Activated B cell treated with CpG ODN at 0.5 μM for 24 hours (primary cell): Measurements from ENCODE around the gene USP31. TPM values are rescaled to one million over a fixed set of nuclear protein-coding genes. Genes with fewer than 3 reads are reported as not detected.

ENCODE experiments used
- ATAC-seq: fragments of 200-7000 bp; cut with Tn5 transposase; one replicate; pipeline ENCODE4 v1.10.0; 2021; ENCODE audit warnings: low read depth, mild to moderate bottlenecking, moderate library complexity
- CTCF ChIA-PET: fragments of 350-600 bp; sonication (Branson Sonifier 250); formaldehyde crosslinking; loops from one replicate; lab custom pipeline; 2021; ENCODE audit warnings: antibody characterized with exemption; lab: Charles Lee
- POLR2A ChIA-PET: fragments of 350-600 bp; sonication (Branson Sonifier 250); formaldehyde crosslinking; loops from one replicate; lab custom pipeline; 2021; ENCODE audit warnings: antibody characterized with exemption; lab: Charles Lee
- DNase-seq: peaks from one replicate; pipeline ENCODE4 v3.0.0; 2022
- H3K27ac Mint-ChIP-seq: one replicate; pipeline ENCODE4 v1.8.0; 2020; ENCODE audit warnings: mixed read lengths
- H3K27me3 Mint-ChIP-seq: one replicate; pipeline ENCODE4 v1.8.0; 2021; ENCODE audit warnings: mixed read lengths
- H3K36me3 Mint-ChIP-seq: one replicate; pipeline ENCODE4 v1.8.0; 2021; ENCODE audit warnings: low read depth, mixed read lengths
- H3K4me1 Mint-ChIP-seq: one replicate; pipeline ENCODE4 v1.8.0; 2021; ENCODE audit warnings: mixed read lengths
- H3K4me3 Mint-ChIP-seq: one replicate; pipeline ENCODE4 v1.8.0; 2020; ENCODE audit warnings: mild to moderate bottlenecking, mixed read lengths
- H3K9me3 Mint-ChIP-seq: one replicate; pipeline ENCODE4 v1.8.0; 2020; ENCODE audit warnings: mixed read lengths
- intact Hi-C: fragments of 100-400 bp; cut with micrococcal nuclease; formaldehyde crosslinking; loops from one replicate; pipeline ENCODE4 v1.15.1; 2024
- total RNA-seq: library from RNA; stranded (reverse); gene quantifications from 2 replicates; pipeline ENCODE4 v1.2.3, GENCODE V29; 2022
- TF ChIP-seq, protein P1 (sequence below): fragments of 200-600 bp; IDR thresholded peaks from one replicate; pipeline ENCODE4 v1.8.0; 2022; ENCODE audit warnings: antibody characterized with exemption, mild to moderate bottlenecking

Gene USP31
- total RNA-seq, 1 donor from 2014 or later, result 4.6 TPM

DNA sequence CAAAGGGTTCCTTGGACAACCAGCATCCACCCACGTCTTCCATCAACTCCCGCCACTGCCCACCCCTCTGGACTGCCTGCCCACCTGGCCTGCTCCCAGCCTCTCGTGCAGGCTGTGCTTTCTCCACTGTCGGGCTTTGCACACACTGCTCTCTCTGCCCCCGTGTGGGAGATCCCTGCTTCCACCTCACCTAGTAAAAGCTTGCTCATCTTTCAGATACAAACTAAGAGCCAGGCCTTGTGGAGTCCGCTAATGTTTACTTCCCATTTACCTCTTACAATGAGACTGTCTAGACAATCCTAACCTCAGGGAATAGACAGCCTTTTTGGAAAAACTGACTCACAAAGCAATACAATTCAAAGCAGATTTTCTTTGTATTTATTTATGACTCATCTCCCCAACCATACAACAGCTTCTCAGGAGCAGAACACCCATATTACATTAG is 67.6 kb downstream of the USP31 start:
- intact Hi-C loops, result no loop called here
- no peaks in the 10 kb centered on the region for H3K27me3 Mint-ChIP-seq
- ChIA-PET POLR2A (no interaction called here), CTCF (no interaction called here)
- no peak for DNase-seq
- no peak overlapping the region for H3K4me3 Mint-ChIP-seq
- no peak for ATAC-seq
- H3K27ac Mint-ChIP-seq, result no peak overlapping the region
- H3K4me1 Mint-ChIP-seq, result no peaks in the 10 kb centered on the region
- peaks cover 19% of the 10 kb centered on the region for H3K36me3 Mint-ChIP-seq
- TF ChIP-seq, protein P1, sequence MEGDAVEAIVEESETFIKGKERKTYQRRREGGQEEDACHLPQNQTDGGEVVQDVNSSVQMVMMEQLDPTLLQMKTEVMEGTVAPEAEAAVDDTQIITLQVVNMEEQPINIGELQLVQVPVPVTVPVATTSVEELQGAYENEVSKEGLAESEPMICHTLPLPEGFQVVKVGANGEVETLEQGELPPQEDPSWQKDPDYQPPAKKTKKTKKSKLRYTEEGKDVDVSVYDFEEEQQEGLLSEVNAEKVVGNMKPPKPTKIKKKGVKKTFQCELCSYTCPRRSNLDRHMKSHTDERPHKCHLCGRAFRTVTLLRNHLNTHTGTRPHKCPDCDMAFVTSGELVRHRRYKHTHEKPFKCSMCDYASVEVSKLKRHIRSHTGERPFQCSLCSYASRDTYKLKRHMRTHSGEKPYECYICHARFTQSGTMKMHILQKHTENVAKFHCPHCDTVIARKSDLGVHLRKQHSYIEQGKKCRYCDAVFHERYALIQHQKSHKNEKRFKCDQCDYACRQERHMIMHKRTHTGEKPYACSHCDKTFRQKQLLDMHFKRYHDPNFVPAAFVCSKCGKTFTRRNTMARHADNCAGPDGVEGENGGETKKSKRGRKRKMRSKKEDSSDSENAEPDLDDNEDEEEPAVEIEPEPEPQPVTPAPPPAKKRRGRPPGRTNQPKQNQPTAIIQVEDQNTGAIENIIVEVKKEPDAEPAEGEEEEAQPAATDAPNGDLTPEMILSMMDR, result no peak
- H3K9me3 Mint-ChIP-seq, result no peaks in the 10 kb centered on the region

DNA sequence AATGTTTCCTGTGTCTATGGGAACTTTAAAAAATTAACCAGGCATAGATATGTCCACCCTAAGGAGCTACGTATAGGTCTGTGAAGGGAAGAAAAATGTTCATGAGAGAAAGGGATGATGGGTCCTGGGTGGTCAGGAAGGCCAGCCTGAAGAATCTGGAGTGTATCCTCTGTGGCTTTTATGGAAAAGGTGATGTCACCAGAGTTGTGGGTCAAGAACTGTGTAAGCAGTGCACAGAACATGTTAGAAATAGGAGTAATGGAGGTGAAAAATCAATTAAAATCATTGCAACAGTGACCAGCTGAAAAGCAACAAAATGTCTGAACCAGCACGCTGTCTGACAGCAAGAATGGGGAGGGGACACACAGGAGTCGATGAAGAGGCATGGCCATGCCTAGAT is 68.5 kb downstream of the USP31 start:
- H3K9me3 Mint-ChIP-seq, result no peaks in the 10 kb centered on the region
- intact Hi-C loops, result no loop called here
- ChIA-PET POLR2A (no interaction called here), CTCF (no interaction called here)
- no peak overlapping the region for H3K27ac Mint-ChIP-seq
- no peak overlapping the region for H3K4me3 Mint-ChIP-seq
- ATAC-seq (no peak), DNase-seq (no peak)
- TF ChIP-seq, protein P1, result no peak
- peaks cover 17% of the 10 kb centered on the region for H3K36me3 Mint-ChIP-seq
- H3K27me3 Mint-ChIP-seq, result no peaks in the 10 kb centered on the region
- no peaks in the 10 kb centered on the region for H3K4me1 Mint-ChIP-seq

DNA sequence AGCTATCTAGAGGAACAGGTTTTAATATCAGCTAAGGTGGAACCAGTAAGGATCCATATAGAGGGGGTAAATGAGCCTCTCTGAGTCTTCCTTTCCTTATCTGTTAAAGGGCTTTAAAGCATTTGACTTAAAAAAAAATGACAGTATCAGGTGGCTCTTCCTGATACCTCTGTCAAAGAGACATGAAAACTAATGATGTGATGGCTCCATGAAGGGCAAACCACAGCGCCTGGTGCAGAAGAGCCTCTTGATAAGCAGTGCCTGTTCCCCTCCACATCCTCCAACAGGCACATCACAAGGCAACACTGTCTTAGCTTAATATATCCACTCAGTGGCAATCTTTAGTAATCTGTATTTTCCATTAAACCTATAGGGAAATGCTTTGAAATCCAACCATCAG is 68.9 kb downstream of the USP31 start:
- POLR2A ChIA-PET, result no interaction called here
- H3K27ac Mint-ChIP-seq, result no peak overlapping the region
- intact Hi-C loops, result no loop called here

DNA sequence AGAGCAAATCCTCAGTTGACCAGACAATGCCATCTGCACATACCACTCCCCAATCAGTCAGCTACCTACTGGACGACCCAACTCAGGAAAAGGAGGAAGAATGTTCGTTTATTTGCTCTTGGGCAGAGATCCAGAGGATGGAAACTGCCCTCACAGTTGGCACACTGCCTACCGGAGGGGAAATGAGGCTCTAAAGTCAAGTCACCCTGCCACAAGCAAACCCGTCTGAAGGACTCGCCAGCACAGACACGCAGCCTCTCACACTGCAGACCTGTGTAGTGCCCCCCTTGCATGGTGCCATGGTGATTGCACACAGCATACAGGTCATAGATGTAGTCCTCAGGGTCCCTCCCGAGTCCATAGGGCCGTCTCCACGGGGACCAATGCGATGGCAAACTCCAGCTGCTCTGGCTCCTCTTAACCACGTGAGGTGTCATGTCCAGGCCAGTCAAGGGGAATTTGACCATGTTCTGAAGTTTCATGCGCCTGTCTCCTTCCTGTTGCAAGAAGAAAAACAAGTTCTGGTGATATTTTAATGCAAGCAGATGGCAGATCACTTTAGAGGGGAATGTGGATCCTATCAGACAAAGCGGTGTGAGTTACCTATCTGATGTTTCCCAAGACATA is 69.5 kb downstream of the USP31 start:
- ChIA-PET POLR2A (no interaction called here), CTCF (no interaction called here)
- H3K27ac Mint-ChIP-seq, result no peak overlapping the region
- DNase-seq (no peak), ATAC-seq (no peak)
- no peak overlapping the region for H3K4me3 Mint-ChIP-seq
- peaks cover 16% of the 10 kb centered on the region for H3K36me3 Mint-ChIP-seq
- no peaks in the 10 kb centered on the region for H3K27me3 Mint-ChIP-seq
- intact Hi-C loops, result no loop called here
- no peaks in the 10 kb centered on the region for H3K4me1 Mint-ChIP-seq
- no peaks in the 10 kb centered on the region for H3K9me3 Mint-ChIP-seq
- TF ChIP-seq, protein P1, result no peak

More for the DNA sequence above, 68.9 kb downstream of the USP31 start:
- no peaks in the 10 kb centered on the region for H3K4me1 Mint-ChIP-seq
- H3K9me3 Mint-ChIP-seq, result no peaks in the 10 kb centered on the region
- no peaks in the 10 kb centered on the region for H3K27me3 Mint-ChIP-seq
- no peak overlapping the region for H3K4me3 Mint-ChIP-seq
- peaks cover 17% of the 10 kb centered on the region for H3K36me3 Mint-ChIP-seq
- CTCF ChIA-PET, result no interaction called here
- ATAC-seq (no peak), DNase-seq (no peak)
- TF ChIP-seq, protein P1, result no peak

DNA sequence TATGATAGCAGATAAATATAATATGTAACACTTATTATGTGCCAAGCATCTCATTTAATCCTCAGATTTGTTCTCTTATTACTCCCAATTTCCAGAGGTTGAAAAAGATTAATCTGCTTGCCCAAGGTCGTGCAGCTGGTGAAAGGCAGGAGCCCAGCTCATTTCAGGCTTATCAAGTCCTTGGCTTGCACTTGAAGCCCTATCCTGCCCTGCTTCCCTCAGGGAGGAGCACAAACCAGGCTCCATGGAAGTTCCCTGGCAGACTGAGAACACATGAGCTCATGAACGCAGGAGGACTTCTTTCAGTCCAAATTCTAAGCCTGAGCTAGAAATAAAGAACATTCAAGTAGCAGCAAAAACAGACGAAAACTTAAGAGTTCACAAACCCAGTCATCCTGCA is 74.8 kb downstream of the USP31 start:
- peaks cover 17% of the 10 kb centered on the region for H3K36me3 Mint-ChIP-seq
- H3K4me3 Mint-ChIP-seq, result no peak overlapping the region
- CTCF ChIA-PET, result interaction anchor here (0.8 kb wide), 1 partner anchor 360 kb away, joined by 3 read pairs; no protein-coding TSS in a partner anchor
- no peak overlapping the region for H3K27ac Mint-ChIP-seq
- ATAC-seq (no peak), DNase-seq (no peak)
- no peaks in the 10 kb centered on the region for H3K9me3 Mint-ChIP-seq
- intact Hi-C loops, result no loop called here
- H3K27me3 Mint-ChIP-seq, result no peaks in the 10 kb centered on the region
- POLR2A ChIA-PET, result no interaction called here
- H3K4me1 Mint-ChIP-seq, result no peaks in the 10 kb centered on the region
- TF ChIP-seq, protein P1, result no peak
